Memory B cell (primary cell): ENCODE data around the gene SLC20A1.
"Not testable (repeated sequence)": the region's sequence is repeated elsewhere in the genome, so short reads cannot be mapped to it uniquely, and the experiment has no call there.

Experiments
- ATAC-seq: fragments of 150-1000 bp; cut with Tn5 transposase; 2 replicates; pipeline ENCODE4 v1.10.0; 2021; ENCODE audit warnings: low read depth, mild to moderate bottlenecking, moderate library complexity
- DNase-seq, 2 donors: peaks; one replicate each; pipeline ENCODE4 v3.0.0; 2022; ENCODE audit warnings: low spot score in 2 of 2
- H3K27ac Mint-ChIP-seq: one replicate; pipeline ENCODE4 v1.8.0; 2022; ENCODE audit warnings: mild to moderate bottlenecking, moderate library complexity, mixed read lengths
- H3K27me3 Mint-ChIP-seq: one replicate; pipeline ENCODE4 v1.8.0; 2022; ENCODE audit warnings: mixed read lengths
- H3K36me3 Mint-ChIP-seq: one replicate; pipeline ENCODE4 v1.8.0; 2022; ENCODE audit warnings: mild to moderate bottlenecking, mixed read lengths
- H3K4me1 Mint-ChIP-seq: one replicate; pipeline ENCODE4 v1.8.0; 2022; ENCODE audit warnings: mixed read lengths
- H3K4me3 Mint-ChIP-seq: one replicate; pipeline ENCODE4 v1.8.0; 2022; ENCODE audit warnings: mild to moderate bottlenecking, moderate library complexity, mixed read lengths
- H3K9me3 Mint-ChIP-seq: one replicate; pipeline ENCODE4 v1.8.0; 2022; ENCODE audit warnings: mixed read lengths

Gene SLC20A1

GRCh38 chr2:112646102-112646719 lies 472 bp downstream of the SLC20A1 start:
- H3K9me3 Mint-ChIP-seq, result no peaks in the 10 kb centered on the region
- peak; percentile 22 for ATAC-seq
- peaks cover 19% of the 10 kb centered on the region for H3K4me1 Mint-ChIP-seq
- H3K27me3 Mint-ChIP-seq, result no peaks in the 10 kb centered on the region
- DNase-seq, result no peak
- H3K4me3 Mint-ChIP-seq, result peak overlapping the region; percentile 83
- H3K27ac Mint-ChIP-seq, result peak overlapping the region; percentile 82
- peaks cover 7% of the 10 kb centered on the region for H3K36me3 Mint-ChIP-seq

GRCh38 chr2:112646791-112647689 lies 1.3 kb downstream of the SLC20A1 start:
- ATAC-seq, result no peak
- DNase-seq, result no peak
- peak overlapping the region; percentile 83 for H3K4me3 Mint-ChIP-seq
- H3K27me3 Mint-ChIP-seq, result no peaks in the 10 kb centered on the region
- no peaks in the 10 kb centered on the region for H3K9me3 Mint-ChIP-seq
- peak overlapping the region; percentile 82 for H3K27ac Mint-ChIP-seq
- peaks cover 10% of the 10 kb centered on the region for H3K36me3 Mint-ChIP-seq
- peaks cover 21% of the 10 kb centered on the region for H3K4me1 Mint-ChIP-seq

GRCh38 chr2:112648081-112648480 lies 2.3 kb downstream of the SLC20A1 start:
- Mint-ChIP-seq H3K4me3 (no peak overlapping the region), H3K4me1 (peaks cover 25% of the 10 kb centered on the region), H3K36me3 (peaks cover 14% of the 10 kb centered on the region), H3K27me3 (no peaks in the 10 kb centered on the region), H3K27ac (no peak overlapping the region), H3K9me3 (no peaks in the 10 kb centered on the region)
- ATAC-seq, result no peak
- no peak for DNase-seq

GRCh38 chr2:112656679-112657078 lies 10.9 kb downstream of the SLC20A1 start:
- Mint-ChIP-seq H3K9me3 (no peaks in the 10 kb centered on the region), H3K27me3 (no peaks in the 10 kb centered on the region), H3K36me3 (peaks cover 34% of the 10 kb centered on the region), H3K4me1 (peaks cover 13% of the 10 kb centered on the region), H3K4me3 (no peak overlapping the region), H3K27ac (peak overlapping the region; percentile 24)
- ATAC-seq (no peak), DNase-seq (no peak)

GRCh38 chr2:112658301-112658700 lies 12.6 kb downstream of the SLC20A1 start:
- ATAC-seq, result no peak
- Mint-ChIP-seq H3K36me3 (peaks cover 29% of the 10 kb centered on the region), H3K9me3 (no peaks in the 10 kb centered on the region), H3K4me3 (no peak overlapping the region), H3K27ac (no peak overlapping the region), H3K27me3 (no peaks in the 10 kb centered on the region), H3K4me1 (peaks cover 6% of the 10 kb centered on the region)
- no peak for DNase-seq

- H3K36me3 Mint-ChIP-seq, result peaks cover 32% of the 10 kb centered on the region
- H3K4me3 Mint-ChIP-seq, result no peak overlapping the region
- H3K9me3 Mint-ChIP-seq, result no peaks in the 10 kb centered on the region
- H3K27me3 Mint-ChIP-seq, result no peaks in the 10 kb centered on the region
- ATAC-seq (no peak), DNase-seq (no peak)
- H3K4me1 Mint-ChIP-seq, result peaks cover 6% of the 10 kb centered on the region
- H3K27ac Mint-ChIP-seq, result no peak overlapping the region
Observed at GRCh38 chr2:112658839-112659667, 13.3 kb downstream of the SLC20A1 start.

GRCh38 chr2:112660138-112660537 lies 14.4 kb downstream of the SLC20A1 start:
- Mint-ChIP-seq H3K27ac (no peak overlapping the region), H3K9me3 (no peaks in the 10 kb centered on the region), H3K27me3 (no peaks in the 10 kb centered on the region), H3K4me3 (no peak overlapping the region), H3K36me3 (peaks cover 32% of the 10 kb centered on the region), H3K4me1 (peaks cover 6% of the 10 kb centered on the region)
- no peak for ATAC-seq
- DNase-seq, result no peak

- no peak overlapping the region for H3K27ac Mint-ChIP-seq
- H3K27me3 Mint-ChIP-seq, result no peaks in the 10 kb centered on the region
- H3K4me1 Mint-ChIP-seq, result peaks cover 8% of the 10 kb centered on the region
- peaks cover 30% of the 10 kb centered on the region for H3K36me3 Mint-ChIP-seq
- no peaks in the 10 kb centered on the region for H3K9me3 Mint-ChIP-seq
- no peak for ATAC-seq
- H3K4me3 Mint-ChIP-seq, result no peak overlapping the region
- DNase-seq, result no peak
Observed at GRCh38 chr2:112661656-112662305, 16.0 kb downstream of the SLC20A1 start.

GRCh38 chr2:112662704-112663103 lies 17.0 kb downstream of the SLC20A1 start:
- Mint-ChIP-seq H3K9me3 (no peaks in the 10 kb centered on the region), H3K4me3 (no peak overlapping the region), H3K27me3 (no peaks in the 10 kb centered on the region), H3K27ac (no peak overlapping the region), H3K4me1 (peaks cover 9% of the 10 kb centered on the region), H3K36me3 (peaks cover 30% of the 10 kb centered on the region)
- DNase-seq (no peak), ATAC-seq (no peak)

GRCh38 chr2:112664689-112665088 lies 18.9 kb downstream of the SLC20A1 start:
- Mint-ChIP-seq H3K4me1 (peaks cover 9% of the 10 kb centered on the region), H3K9me3 (no peaks in the 10 kb centered on the region), H3K27me3 (no peaks in the 10 kb centered on the region), H3K4me3 (no peak overlapping the region), H3K36me3 (peaks cover 26% of the 10 kb centered on the region), H3K27ac (no peak overlapping the region)
- no peak for ATAC-seq
- no peak for DNase-seq

GRCh38 chr2:112665113-112665780 lies 19.5 kb downstream of the SLC20A1 start:
- peaks cover 21% of the 10 kb centered on the region for H3K36me3 Mint-ChIP-seq
- no peak for DNase-seq
- no peak for ATAC-seq

GRCh38 chr2:112666761-112667122 lies 21.0 kb downstream of the SLC20A1 start:
- Mint-ChIP-seq H3K9me3 (no peaks in the 10 kb centered on the region), H3K4me3 (no peak overlapping the region), H3K27me3 (no peaks in the 10 kb centered on the region), H3K36me3 (peaks cover 14% of the 10 kb centered on the region), H3K27ac (peak overlapping the region; percentile 63), H3K4me1 (peaks cover 3% of the 10 kb centered on the region)
- DNase-seq (no peak), ATAC-seq (peak; percentile 57)

More at GRCh38 chr2:112665113-112665780, 19.5 kb downstream of the SLC20A1 start:
- Mint-ChIP-seq H3K27ac (no peak overlapping the region), H3K4me3 (no peak overlapping the region), H3K27me3 (no peaks in the 10 kb centered on the region), H3K9me3 (no peaks in the 10 kb centered on the region), H3K4me1 (peaks cover 8% of the 10 kb centered on the region)

GRCh38 chr2:112667540-112667939 lies 21.8 kb downstream of the SLC20A1 start:
- not testable (repeated sequence) for DNase-seq, H3K27me3 Mint-ChIP-seq, H3K9me3 Mint-ChIP-seq, H3K27ac Mint-ChIP-seq, H3K4me3 Mint-ChIP-seq, ATAC-seq, H3K4me1 Mint-ChIP-seq
- H3K36me3 Mint-ChIP-seq, result peaks cover 14% of the 10 kb centered on the region
